ENCODE measurements around the gene RPA1. TPM values are rescaled to one million over a fixed set of nuclear protein-coding genes. Genes with fewer than 3 reads are reported as not detected.

RPA1 gene
- total RNA-seq, 1 donor from 2014 or later = 68.8 TPM

DNA sequence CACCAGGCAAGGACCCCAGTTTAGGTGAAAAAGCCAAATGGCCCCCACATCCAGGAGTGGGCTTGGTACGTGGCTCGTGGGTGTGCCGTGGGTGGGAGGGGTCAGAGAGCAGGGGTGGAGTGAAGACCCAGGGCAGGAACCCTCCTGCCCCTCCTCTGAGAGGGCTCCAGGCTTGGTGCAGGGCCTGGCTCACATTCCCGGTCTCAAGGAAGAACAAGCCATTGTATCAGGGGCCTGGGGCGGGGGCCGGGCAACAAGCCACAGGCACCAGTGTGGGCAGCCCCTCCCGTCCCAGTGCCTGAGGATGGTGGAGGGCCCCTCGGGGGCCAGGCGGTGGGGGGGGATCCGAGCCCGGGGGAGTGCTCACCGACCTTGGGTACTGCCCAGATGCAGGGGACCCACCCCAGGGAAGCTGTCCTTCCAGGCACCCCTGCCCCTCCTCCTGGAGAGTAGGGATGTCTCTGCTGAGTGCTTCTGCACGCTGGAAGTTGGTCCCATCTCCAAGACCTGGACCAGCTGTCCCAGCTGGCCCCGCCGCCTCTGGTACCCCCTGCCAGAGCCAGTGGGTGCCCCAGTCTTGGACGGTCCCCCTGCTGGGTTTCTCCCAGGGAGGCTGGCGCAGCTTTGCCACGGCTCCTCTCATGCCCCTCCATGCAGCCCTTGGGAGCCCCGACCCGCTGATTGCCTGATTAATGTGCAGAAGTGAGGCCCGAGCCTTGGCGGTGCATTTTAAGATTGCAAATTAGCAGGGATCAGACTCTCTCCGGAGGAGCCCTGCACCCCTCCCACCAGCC, 111.7 kb downstream of the RPA1 start:
- H3K4me3 Mint-ChIP-seq (ENCODE audit: unreplicated experiment) = no peak overlapping the region
- Histone ChIP-seq H3K9ac (ENCODE audit: low read length) (no peak overlapping the region), H3K9me3 (ENCODE audit: insufficient read depth, low read depth, low read length) (no peaks in the 10 kb centered on the region), H4K20me1 (ENCODE audit: insufficient read depth, low read length) (no peaks in the 10 kb centered on the region), H3K4me1 (ENCODE audit: insufficient read depth, low read length) (no peaks in the 10 kb centered on the region), H3K27me3 (ENCODE audit: insufficient read depth, low read length) (peaks cover 7% of the 10 kb centered on the region), H3K36me3 (ENCODE audit: insufficient read depth, low read length) (no peaks in the 10 kb centered on the region), H3K79me2 (ENCODE audit: insufficient read depth, low read length) (no peaks in the 10 kb centered on the region), H2AFZ (ENCODE audit: low read depth, low read length) (no peak overlapping the region), H3K4me3 (ENCODE audit: insufficient read depth, low read depth, low read length) (no peak overlapping the region), H3K4me2 (ENCODE audit: low read length) (no peak overlapping the region), H3K27ac (ENCODE audit: low read depth, low read length) (no peak overlapping the region)
- no peaks in the 10 kb centered on the region for H3K36me3 Mint-ChIP-seq (ENCODE audit: low read depth, unreplicated experiment)
- no peak overlapping the region for H3K27ac Mint-ChIP-seq (ENCODE audit: unreplicated experiment)
- no peaks in the 10 kb centered on the region for H3K4me1 Mint-ChIP-seq (ENCODE audit: low read depth, unreplicated experiment)
- DNase-seq (ENCODE audit: low read depth) (no peak), FAIRE-seq (no peak)
- TF ChIP-seq, protein P1, sequence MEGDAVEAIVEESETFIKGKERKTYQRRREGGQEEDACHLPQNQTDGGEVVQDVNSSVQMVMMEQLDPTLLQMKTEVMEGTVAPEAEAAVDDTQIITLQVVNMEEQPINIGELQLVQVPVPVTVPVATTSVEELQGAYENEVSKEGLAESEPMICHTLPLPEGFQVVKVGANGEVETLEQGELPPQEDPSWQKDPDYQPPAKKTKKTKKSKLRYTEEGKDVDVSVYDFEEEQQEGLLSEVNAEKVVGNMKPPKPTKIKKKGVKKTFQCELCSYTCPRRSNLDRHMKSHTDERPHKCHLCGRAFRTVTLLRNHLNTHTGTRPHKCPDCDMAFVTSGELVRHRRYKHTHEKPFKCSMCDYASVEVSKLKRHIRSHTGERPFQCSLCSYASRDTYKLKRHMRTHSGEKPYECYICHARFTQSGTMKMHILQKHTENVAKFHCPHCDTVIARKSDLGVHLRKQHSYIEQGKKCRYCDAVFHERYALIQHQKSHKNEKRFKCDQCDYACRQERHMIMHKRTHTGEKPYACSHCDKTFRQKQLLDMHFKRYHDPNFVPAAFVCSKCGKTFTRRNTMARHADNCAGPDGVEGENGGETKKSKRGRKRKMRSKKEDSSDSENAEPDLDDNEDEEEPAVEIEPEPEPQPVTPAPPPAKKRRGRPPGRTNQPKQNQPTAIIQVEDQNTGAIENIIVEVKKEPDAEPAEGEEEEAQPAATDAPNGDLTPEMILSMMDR (IDR thresholded peaks at IDR 0.05; ENCODE audit: insufficient read depth, low read depth, low read length) = no peak
- TF ChIP-seq EZH2 (IDR thresholded peaks at IDR 0.05; ENCODE audit: insufficient read depth, low read length) = no peak
- peaks cover 2% of the 10 kb centered on the region for H3K9me3 Mint-ChIP-seq (ENCODE audit: unreplicated experiment)
- H3K27me3 Mint-ChIP-seq (ENCODE audit: low read depth, unreplicated experiment) = peaks cover 6% of the 10 kb centered on the region

DNA sequence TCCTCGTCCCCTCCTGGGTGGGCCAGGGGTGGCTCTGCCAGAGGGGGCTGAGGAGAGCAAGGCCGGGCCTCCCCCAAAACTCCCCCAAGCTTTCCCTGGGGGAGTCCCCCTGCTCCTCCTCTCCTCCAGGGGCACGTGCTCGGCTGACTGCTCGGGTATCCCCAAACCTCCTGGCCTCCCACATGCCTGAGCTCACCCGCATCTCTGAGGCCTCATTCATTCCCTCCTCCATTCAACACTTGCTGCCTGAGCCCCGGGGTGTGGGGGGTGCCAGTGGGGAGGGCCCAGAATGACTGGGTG, 112.2 kb downstream of the RPA1 start:
- Histone ChIP-seq H3K36me3 (ENCODE audit: insufficient read depth, low read length) (no peaks in the 10 kb centered on the region), H3K4me1 (ENCODE audit: insufficient read depth, low read length) (no peaks in the 10 kb centered on the region), H3K4me3 (ENCODE audit: insufficient read depth, low read depth, low read length) (no peak overlapping the region), H3K4me2 (ENCODE audit: low read length) (no peak overlapping the region), H3K79me2 (ENCODE audit: insufficient read depth, low read length) (no peaks in the 10 kb centered on the region), H3K27ac (ENCODE audit: low read depth, low read length) (no peak overlapping the region), H3K27me3 (ENCODE audit: insufficient read depth, low read length) (peaks cover 7% of the 10 kb centered on the region), H3K9me3 (ENCODE audit: insufficient read depth, low read depth, low read length) (no peaks in the 10 kb centered on the region), H4K20me1 (ENCODE audit: insufficient read depth, low read length) (no peaks in the 10 kb centered on the region), H2AFZ (ENCODE audit: low read depth, low read length) (no peak overlapping the region), H3K9ac (ENCODE audit: low read length) (no peak overlapping the region)
- H3K4me1 Mint-ChIP-seq (ENCODE audit: low read depth, unreplicated experiment) = no peaks in the 10 kb centered on the region
- peaks cover 6% of the 10 kb centered on the region for H3K27me3 Mint-ChIP-seq (ENCODE audit: low read depth, unreplicated experiment)
- DNase-seq (ENCODE audit: low read depth) (no peak), FAIRE-seq (no peak)
- TF ChIP-seq EZH2 (IDR thresholded peaks at IDR 0.05; ENCODE audit: insufficient read depth, low read length) = no peak
- TF ChIP-seq, protein P1 (IDR thresholded peaks at IDR 0.05; ENCODE audit: insufficient read depth, low read depth, low read length) = no peak
- H3K36me3 Mint-ChIP-seq (ENCODE audit: low read depth, unreplicated experiment) = no peaks in the 10 kb centered on the region
- H3K4me3 Mint-ChIP-seq (ENCODE audit: unreplicated experiment) = no peak overlapping the region
- peaks cover 2% of the 10 kb centered on the region for H3K9me3 Mint-ChIP-seq (ENCODE audit: unreplicated experiment)
- no peak overlapping the region for H3K27ac Mint-ChIP-seq (ENCODE audit: unreplicated experiment)

All from astrocyte (in vitro differentiated cells and primary cell).